ENCODE data around the gene PATZ1.

Gene PATZ1

DNA sequence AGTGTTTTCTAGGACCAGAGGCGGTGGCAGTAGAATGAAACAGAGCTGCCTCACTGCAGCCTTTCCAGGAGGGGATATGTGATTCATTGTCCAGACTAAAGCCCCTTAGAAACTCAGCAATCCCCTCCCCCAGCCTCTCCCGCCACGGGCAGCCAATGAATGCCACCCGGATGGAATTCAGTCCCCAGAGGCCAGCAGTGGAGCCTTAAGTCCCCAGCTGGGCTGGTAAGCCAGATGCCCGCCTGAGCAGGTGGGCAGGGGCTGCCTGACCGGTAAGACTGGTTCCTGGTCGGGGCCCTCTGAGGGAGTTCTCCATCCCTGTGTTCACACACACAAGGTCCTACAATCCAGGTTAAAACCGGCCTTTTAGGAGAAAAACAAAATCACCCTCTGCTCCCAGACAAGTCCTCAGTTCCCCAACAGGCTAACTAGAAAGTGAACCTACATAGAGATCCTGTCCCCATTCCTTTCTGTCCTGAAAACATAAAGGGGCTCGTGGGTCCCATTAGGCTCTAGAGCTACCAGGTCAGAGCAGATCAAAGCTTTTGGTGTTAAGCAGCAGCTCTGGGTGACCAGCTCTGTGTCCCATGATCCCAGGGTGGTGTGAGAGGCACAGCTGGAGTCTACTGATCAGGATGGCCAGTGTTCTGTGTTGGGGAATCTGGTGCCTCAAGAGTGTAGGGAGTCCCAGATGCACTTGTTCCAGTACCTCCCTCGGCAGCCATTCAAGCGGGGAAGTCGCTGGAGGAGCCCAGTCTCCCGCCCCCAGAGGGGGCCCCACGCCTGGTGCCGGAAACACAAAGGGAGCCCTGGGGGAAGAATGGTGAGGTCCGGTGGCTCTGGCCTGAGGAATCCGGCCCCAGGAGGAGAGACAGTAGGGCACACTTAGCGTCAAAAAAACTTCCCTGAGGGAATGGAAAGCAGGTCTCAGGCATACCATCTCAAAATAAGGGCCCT lies 2.6 kb downstream of the PATZ1 start:
- DNase-seq (ENCODE audit: low read depth), result no peak
- no peak for TF ChIP-seq CTCF (conservative IDR thresholded peaks at IDR 0.05; ENCODE audit: control insufficient read depth, insufficient read depth, low read depth, low read length)
- no peak overlapping the region for H3K4me3 ChIP-seq (ENCODE audit: control insufficient read depth, low read depth, low read length)

- DNase-seq (ENCODE audit: low read depth), result no peak
- no peak overlapping the region for H3K4me3 ChIP-seq (ENCODE audit: control insufficient read depth, low read depth, low read length)
- no peak for TF ChIP-seq CTCF (conservative IDR thresholded peaks at IDR 0.05; ENCODE audit: control insufficient read depth, insufficient read depth, low read depth, low read length)
These were observed 3.6 kb downstream of the PATZ1 start for GRCh38 chr22:31342389-31343140.

DNA sequence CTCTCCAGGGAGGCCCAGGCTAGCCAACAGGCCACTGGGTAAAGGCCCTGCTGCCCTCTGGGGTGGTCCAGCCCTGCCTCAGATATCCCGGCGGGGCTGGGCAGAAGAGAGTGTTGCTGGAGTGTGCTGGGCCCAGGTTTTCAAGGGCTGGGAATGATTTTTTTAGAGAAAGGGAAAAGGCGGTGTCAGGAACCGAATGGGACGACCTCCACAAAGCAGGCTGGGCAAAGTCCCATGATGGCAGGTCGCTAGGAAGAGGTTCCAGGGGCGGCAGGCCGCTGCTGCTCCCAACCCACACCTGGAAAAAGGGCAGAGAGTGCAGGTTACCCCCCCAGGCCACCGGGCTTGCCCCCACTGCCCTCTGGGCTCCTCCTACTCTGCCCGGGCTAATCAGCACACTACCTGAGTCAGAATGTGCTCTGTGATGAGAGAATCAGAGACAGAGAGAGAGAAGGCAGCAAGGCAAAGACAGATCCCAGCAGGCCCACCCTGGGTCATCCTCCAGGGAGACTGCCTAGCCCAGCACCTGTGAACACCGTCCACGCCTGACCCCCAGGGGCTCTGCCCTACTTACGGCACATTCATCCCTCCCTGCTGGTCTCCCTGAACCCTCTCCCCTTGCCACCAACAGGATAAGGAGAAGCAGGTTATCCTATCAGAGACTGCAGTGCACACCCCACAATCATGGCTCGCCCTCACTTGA lies 4.6 kb downstream of the PATZ1 start:
- H3K4me3 ChIP-seq (ENCODE audit: control insufficient read depth, low read depth, low read length), result no peak overlapping the region
- no peak for DNase-seq (ENCODE audit: low read depth)
- no peak for TF ChIP-seq CTCF (conservative IDR thresholded peaks at IDR 0.05; ENCODE audit: control insufficient read depth, insufficient read depth, low read depth, low read length)

- no peak for TF ChIP-seq CTCF (conservative IDR thresholded peaks at IDR 0.05; ENCODE audit: control insufficient read depth, insufficient read depth, low read depth, low read length)
- DNase-seq (ENCODE audit: low read depth), result no peak
- H3K4me3 ChIP-seq (ENCODE audit: control insufficient read depth, low read depth, low read length), result no peak overlapping the region
These were observed 5.3 kb downstream of the PATZ1 start for GRCh38 chr22:31340765-31341247.

DNA sequence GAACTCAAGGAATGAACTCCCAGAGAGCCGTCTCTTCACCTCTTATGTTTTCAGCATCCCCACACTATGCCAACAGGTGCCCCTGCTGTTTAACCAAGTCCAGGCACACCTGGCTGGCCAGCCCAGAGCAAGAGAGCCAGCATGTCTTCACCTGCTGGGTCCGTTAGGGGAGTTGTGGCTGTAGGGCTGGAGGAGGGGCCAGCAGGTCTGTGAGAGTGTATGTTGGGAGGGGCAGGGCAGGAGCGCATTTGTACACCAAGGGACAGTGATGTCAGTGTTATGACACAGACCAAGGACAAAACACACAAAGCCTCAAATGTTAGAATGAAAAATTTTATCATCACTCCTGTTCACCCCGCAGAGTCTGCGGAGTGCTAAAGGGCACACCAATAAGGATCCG lies 5.8 kb downstream of the PATZ1 start:
- DNase-seq (ENCODE audit: low read depth), result no peak
- no peak overlapping the region for H3K4me3 ChIP-seq (ENCODE audit: control insufficient read depth, low read depth, low read length)
- no peak for TF ChIP-seq CTCF (conservative IDR thresholded peaks at IDR 0.05; ENCODE audit: control insufficient read depth, insufficient read depth, low read depth, low read length)

DNA sequence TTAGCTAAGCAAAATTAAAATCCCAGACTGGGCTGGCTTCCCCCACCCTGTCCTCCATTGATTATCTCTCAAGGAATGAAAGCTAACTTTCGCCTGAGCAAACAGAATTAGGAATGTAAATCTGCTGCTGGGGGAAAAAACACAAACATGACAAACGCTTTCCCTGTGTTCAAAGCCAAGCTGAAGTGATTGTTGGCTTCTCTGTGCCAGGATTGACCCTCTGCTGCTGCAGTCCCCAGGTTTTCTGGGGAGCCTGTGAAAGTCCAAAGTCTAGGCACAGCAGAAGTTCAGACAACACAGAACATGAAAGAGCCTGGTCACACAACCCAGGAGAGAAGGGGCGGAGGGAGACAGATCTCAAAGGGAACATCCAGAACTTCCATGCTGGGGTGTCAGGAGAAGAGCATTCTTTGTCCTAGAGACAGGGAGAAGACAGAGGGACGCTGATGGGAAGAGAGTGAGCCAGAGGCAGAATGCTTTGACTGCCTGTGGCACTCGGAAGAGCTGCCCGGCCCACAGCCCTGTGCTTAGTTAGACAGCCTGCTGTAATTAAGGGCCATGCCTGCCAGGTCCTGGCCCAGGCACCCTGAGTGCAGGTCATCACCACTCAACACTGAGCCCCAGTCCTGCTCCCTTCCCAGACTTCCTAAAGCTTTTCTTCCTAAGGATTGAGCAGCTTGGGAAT lies 6.9 kb downstream of the PATZ1 start:
- no peak overlapping the region for H3K4me3 ChIP-seq (ENCODE audit: control insufficient read depth, low read depth, low read length)
- no peak for DNase-seq (ENCODE audit: low read depth)
- TF ChIP-seq CTCF (conservative IDR thresholded peaks at IDR 0.05; ENCODE audit: control insufficient read depth, insufficient read depth, low read depth, low read length), result no peak
